Pancreas (tissue), 10 donors: ENCODE results near the gene ACTG2. TPM values are rescaled to one million over a fixed set of nuclear protein-coding genes. Genes with fewer than 3 reads are reported as not detected.
"Not testable (repeated sequence)": the region's sequence is repeated elsewhere in the genome, so short reads cannot be mapped to it uniquely, and the experiment has no call there.

ENCODE experiments used
- ATAC-seq, 4 donors: fragments of 200-7000 bp; cut with Tn5 transposase; one replicate each; pipeline versions ENCODE4 v1.8.0 to v1.9.1; 2020; ENCODE audit warnings: mild to moderate bottlenecking in 4 of 4, moderate library complexity in 4 of 4
- DNase-seq, 6 donors: peaks; one replicate each; pipeline ENCODE4 v3.0.0-alpha.2; 2020
- FAIRE-seq: peaks from 2 replicates; lab custom pipeline; 2012; peaks lifted over from hg19 to GRCh38; lab: Jason Lieb, UNC
- H3K27ac ChIP-seq, 4 donors: fragments of 200-600 bp; sonication (generic); 1 replicate in 3 of 4; 2 replicates in 1 of 4; pipeline versions ENCODE4 v1.5.0 to v1.8.0; 2020
- H3K27me3 ChIP-seq, 4 donors: fragments of 200-600 bp; one replicate each; pipeline ENCODE4 v1.8.0; 2021
- H3K36me3 ChIP-seq, 3 donors: fragments of 200-600 bp; sonication (generic) in 1 of 3; one replicate each; pipeline versions ENCODE4 v1.5.0 to v1.8.0; 2020 to 2021
- H3K4me1 ChIP-seq, 3 donors: fragments of 200-600 bp; one replicate each; pipeline ENCODE4 v1.8.0; 2021
- H3K4me3 ChIP-seq, 4 donors: fragments of 200-600 bp; sonication (generic) in 2 of 4; one replicate each; pipeline versions ENCODE4 v1.5.0 to v1.8.0; 2020 to 2021
- H3K9me3 ChIP-seq, 4 donors: fragments of 200-600 bp; one replicate each; pipeline ENCODE4 v1.8.0; 2021
- CTCF ChIP-seq, 4 donors: fragments of 200-600 bp; sonication (generic) in 3 of 4; IDR thresholded peaks; one replicate each; pipeline versions ENCODE4 v1.5.0 to v1.8.0; 2021; ENCODE audit warnings: antibody characterized with exemption in 4 of 4
- WGBS, 2 donors: extraction: QIAGEN DNeasy Blood & Tissue Kit; methylation state at CpG; one replicate each; pipeline ENCODE4 v1.1.7; 2013; 5-methylcytosine and 5-hydroxymethylcytosine counted together
- intact Hi-C, 3 donors: fragments of 100-400 bp; cut with DNase I; formaldehyde crosslinking; loops; one replicate each; pipeline versions ENCODE4 v1.11.1 to v1.14.2; 2022
- polyA plus RNA-seq, 2 donors: library from polyadenylated mRNA; stranded (reverse); fragments of 200-250 nt; gene quantifications; one replicate each; pipeline ENCODE4 v1.2.3, GENCODE V29; 2013
- total RNA-seq, 6 donors: library from RNA; stranded (reverse); fragmentation: NEBNext Ultra II Directional in 4 of 6; extraction: Animal tissue kit (Norgen Biotek cat#: 25700) in 4 of 6; gene quantifications; one replicate each; pipeline versions ENCODE4 v1.2.1 to v1.2.4, GENCODE V29; 2021 to 2023
- donor health status: healthy with polysubstance abuse.
- donor health status: DM: no; HTN: no; CAD: no; lungs with moderate emphysema.
- donor health status: DM: no; HTN: no; CAD: no.
- donor health status: control.
- donor health status: control.
- donor health status: Bipolar disorder and iron deficiency.
- donor health status: DM: yes; HTN: yes; CAD: no.
- donor health status: DM: no; HTN: no; CAD: no.
- donor health status: DM: no; HTN: no; CAD: no.
- donor health status: DM: yes; HTN: yes; CAD: no.

ACTG2 gene
- total and polyA plus RNA-seq, 8 donors = 0.28 to 76.3 (median 1.7) TPM

GRCh38 chr2:73902284-73902683 is 9.5 kb downstream of the ACTG2 start:
- H3K4me3 ChIP-seq = no peak overlapping the region
- no peaks in the 10 kb centered on the region for H3K9me3 ChIP-seq
- H3K27me3 ChIP-seq = no peaks in the 10 kb centered on the region
- intact Hi-C loops = no loop called here
- FAIRE-seq (no peak), ATAC-seq (no peak), DNase-seq (no peak)
- no peaks in the 10 kb centered on the region for H3K4me1 ChIP-seq
- 59 to 64% methylated on average over 4 of the region's 4 CpGs for WGBS, 2 donors
- no peak for TF ChIP-seq CTCF (IDR thresholded peaks at IDR 0.05)
- no peaks in the 10 kb centered on the region for H3K36me3 ChIP-seq
- H3K27ac ChIP-seq = no peak overlapping the region

DNA sequence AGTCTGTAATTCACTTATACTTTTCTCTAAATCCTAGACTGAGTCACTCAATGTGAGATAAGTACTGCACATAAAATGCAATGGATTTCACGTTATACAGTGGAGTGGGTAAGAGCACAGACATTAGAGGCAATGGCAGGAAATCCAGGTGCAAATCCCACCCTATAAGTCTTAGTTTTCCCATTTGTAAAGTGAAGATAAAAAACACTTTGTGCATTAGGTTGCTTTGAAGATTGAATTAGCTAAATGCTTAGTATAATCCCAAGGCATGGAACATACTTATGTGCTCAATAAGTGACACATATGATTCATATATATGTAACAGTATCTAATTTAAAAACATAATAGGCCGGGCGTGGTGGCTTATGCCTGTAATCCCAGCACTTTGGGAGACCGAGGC is 10.5 kb downstream of the ACTG2 start:
- Histone ChIP-seq H3K27ac (no peak overlapping the region), H3K9me3 (no peaks in the 10 kb centered on the region), H3K36me3 (no peaks in the 10 kb centered on the region), H3K4me3 (no peak overlapping the region), H3K4me1 (no peaks in the 10 kb centered on the region), H3K27me3 (no peaks in the 10 kb centered on the region)
- WGBS, 2 donors = 73 to 83% methylated on average over 4 of the region's 4 CpGs
- FAIRE-seq (no peak), ATAC-seq (no peak), DNase-seq (no peak)
- intact Hi-C loops = no loop called here
- TF ChIP-seq CTCF (IDR thresholded peaks at IDR 0.05) = no peak

DNA sequence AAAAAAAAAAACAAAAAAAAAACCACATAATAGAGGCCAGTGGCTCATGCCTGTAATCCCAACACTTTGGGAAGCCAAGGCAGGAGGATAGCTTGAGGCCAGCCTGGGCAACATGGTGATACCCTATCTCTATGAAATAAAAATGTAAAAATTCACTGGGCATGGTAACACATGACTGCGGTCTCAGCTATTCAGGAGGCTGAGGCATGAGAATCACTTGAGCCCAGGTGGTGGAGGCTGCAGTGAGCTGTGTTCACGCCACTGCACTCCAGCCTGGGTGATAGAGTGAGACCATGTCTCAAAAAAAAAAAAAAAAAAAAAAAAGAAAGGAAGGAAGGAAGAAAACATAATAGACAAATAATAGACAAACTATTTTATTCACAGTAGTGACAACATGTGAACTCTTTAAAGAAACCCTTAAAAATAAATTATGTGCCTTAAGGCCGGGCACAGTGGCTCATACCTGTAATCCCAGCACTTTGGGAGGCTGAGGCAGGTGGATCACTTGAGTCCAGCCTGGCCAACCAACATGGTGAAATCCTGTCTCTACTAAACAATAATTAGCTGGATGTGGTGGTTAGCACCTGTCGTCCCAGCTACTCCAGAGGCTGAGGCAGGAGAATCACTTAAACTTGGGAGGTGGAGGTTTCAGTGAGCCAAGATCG is 11.3 kb downstream of the ACTG2 start:
- H3K27ac ChIP-seq, FAIRE-seq, H3K9me3 ChIP-seq, intact Hi-C loops, H3K4me1 ChIP-seq, H3K4me3 ChIP-seq, H3K36me3 ChIP-seq, ATAC-seq, H3K27me3 ChIP-seq, DNase-seq: not testable (repeated sequence)
- WGBS, 2 donors = 87 to 89% methylated on average over 5 of the region's 5 CpGs

DNA sequence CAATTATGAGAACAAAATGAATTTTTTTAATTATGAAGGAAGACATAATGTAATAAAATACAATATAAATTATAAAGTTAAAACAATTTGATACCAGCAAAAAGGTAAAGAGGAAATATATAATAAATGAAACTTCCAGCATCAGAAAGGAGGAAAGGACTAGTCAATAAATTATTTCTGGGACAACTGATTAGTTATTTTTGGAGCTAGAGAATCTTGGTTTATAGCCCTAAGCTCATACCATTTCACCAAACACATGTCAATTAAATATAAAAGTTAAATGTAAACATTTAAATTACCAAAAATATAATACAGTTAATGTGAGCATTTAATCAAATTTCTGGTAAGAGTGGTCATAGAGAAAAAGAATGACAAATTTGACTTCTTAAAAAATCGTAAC is 12.1 kb downstream of the ACTG2 start:
- Histone ChIP-seq H3K4me1 (no peaks in the 10 kb centered on the region), H3K36me3 (no peaks in the 10 kb centered on the region), H3K9me3 (no peaks in the 10 kb centered on the region), H3K27ac (no peak overlapping the region), H3K4me3 (no peak overlapping the region), H3K27me3 (no peaks in the 10 kb centered on the region)
- intact Hi-C loops = no loop called here
- no peak for ATAC-seq
- TF ChIP-seq CTCF (IDR thresholded peaks at IDR 0.05) = no peak
- DNase-seq = no peak
- 68 to 76% methylated on average over 1 of the region's 1 CpG for WGBS, 2 donors
- FAIRE-seq = no peak

GRCh38 chr2:73906847-73907505 is 14.2 kb downstream of the ACTG2 start:
- Histone ChIP-seq H3K27ac (no peak overlapping the region), H3K9me3 (no peaks in the 10 kb centered on the region), H3K4me1 (no peaks in the 10 kb centered on the region), H3K4me3 (no peak overlapping the region), H3K36me3 (no peaks in the 10 kb centered on the region), H3K27me3 (no peaks in the 10 kb centered on the region)
- TF ChIP-seq CTCF (IDR thresholded peaks at IDR 0.05) = no peak
- FAIRE-seq (no peak), ATAC-seq (no peak), DNase-seq (no peak)
- WGBS, 2 donors = 56 to 65% methylated on average over 5 of the region's 5 CpGs
- intact Hi-C loops = no loop called here
